GM19025 (cell line): ENCODE results near the gene PLB1.

Experiments used
- ATAC-seq: cut with Tn5 transposase; IDR thresholded peaks from one replicate; pipeline ENCODE4 v1.9.1; 2021; ENCODE audit warnings: mild to moderate bottlenecking, low read depth, moderate library complexity; ENCODE audit not compliant: unreplicated experiment

The PLB1 gene

GRCh38 chr2:28621172-28622100 is 125.6 kb downstream of the PLB1 start:
- ATAC-seq = no peak

DNA sequence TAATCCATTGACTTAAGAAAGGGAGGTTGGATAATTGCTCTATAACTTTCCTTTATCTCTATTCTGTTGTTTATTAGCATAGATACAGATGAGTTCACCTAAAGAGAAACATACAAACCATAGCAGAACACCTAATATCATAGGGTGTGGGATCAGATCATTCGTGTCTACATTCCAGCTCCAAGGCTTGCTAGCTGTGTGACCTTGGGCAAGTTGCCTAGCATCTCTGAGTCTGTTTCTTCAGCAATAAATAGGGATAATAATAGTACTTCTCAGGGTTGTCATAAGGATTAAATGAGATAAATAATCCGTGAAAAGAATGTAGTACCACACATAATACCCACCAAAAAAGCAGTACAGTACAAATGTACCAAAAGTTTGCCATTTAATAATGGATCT is 126.2 kb downstream of the PLB1 start:
- no peak for ATAC-seq

DNA sequence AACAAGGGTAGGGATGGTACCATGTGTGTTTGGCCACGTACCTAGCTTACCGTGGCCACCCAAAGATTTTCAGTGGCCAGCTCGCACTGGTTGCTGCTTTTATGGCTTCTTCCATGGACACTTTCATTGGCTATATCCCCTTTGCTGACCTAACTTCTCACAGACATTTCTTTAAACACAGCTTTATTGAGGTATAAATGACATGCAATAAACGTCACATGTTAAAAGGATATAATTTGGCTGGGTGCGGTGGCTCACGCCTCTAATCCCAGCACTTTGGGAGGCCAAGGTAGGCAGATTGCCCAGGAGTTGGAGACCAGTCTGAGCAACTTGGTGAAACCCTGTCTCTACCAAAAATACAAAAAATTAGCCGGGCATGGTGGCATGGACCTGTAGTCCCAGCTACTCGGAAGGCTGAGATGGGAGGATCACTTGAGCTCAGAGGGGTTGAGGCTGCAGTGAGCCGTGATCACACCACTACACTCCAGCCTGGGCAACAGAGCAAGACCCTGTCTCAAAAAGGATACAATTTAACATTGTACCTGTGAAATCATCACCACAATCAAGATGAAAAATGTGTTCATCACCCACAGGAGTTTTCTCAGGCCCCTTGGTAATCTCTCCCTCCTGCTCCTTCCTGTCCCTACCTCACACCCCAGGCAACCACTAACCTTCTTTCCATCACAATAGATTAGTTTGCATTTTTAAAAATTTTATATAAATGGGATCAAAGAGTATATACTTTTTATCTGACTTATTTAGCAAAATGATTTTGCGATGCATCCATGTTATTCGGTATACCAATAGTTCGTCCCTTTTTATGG is 127.9 kb downstream of the PLB1 start:
- no peak for ATAC-seq

DNA sequence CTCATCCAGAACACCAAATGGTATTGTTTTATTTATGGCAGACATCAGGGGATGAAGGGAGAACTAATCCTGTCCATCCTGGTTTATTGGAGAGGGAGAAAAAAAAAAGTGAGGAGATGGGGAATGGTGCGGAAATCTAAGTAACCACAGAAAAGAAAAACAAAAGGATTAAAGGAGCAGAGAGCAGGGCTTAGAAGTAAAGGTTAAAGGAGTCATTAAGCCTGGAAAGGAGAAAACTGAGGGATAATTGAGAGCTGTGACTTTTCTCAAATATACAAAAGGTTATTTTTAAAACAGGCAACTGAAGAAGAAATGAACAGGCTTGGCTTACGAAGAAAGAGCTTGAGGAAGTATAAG is 128.6 kb downstream of the PLB1 start:
- no peak for ATAC-seq

- no peak for ATAC-seq
Measured at GRCh38 chr2:28624793-28625701, 129.2 kb downstream of the PLB1 start.

GRCh38 chr2:28626376-28626775 is 130.5 kb downstream of the PLB1 start:
- no peak for ATAC-seq

- ATAC-seq = no peak
Measured at GRCh38 chr2:28626891-28627421, 131.1 kb downstream of the PLB1 start.

- no peak for ATAC-seq
Measured at GRCh38 chr2:28627722-28628480, 132.0 kb downstream of the PLB1 start.

DNA sequence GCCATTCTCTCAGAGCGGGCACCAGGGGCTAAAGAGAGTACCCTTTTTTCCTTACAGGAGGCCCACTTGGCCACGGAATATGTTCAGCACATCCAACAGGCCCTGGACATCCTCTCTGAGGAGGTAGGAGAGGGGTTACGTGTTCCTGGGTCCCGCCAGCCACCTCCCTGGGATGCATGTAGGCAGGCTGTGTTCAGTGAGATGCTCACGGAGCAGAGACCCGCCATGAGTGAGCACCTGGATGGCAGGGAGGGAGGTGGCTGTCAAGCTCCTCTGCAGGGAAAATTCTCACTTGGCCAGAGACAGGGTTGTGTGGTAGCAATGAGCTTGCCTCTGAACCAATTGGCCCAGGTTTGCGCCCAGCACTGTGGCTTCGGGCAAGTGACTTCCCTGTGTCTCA is 132.6 kb downstream of the PLB1 start:
- no peak for ATAC-seq

DNA sequence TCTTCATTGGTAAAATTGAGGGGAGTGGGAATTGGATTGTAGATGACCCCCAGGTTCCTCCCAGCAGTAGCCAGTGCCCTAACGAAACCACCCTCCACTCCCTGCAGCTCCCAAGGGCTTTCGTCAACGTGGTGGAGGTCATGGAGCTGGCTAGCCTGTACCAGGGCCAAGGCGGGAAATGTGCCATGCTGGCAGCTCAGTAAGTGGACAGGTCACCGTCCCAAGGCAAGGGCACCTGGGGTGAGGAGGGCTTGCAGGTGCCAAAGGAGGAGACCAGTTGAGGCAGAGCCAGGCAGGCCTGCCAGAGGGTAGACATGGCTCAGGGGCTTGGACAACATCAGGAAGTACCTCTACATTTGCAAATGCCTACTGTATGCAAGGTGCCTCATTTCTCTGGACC is 133.1 kb downstream of the PLB1 start:
- no peak for ATAC-seq

DNA sequence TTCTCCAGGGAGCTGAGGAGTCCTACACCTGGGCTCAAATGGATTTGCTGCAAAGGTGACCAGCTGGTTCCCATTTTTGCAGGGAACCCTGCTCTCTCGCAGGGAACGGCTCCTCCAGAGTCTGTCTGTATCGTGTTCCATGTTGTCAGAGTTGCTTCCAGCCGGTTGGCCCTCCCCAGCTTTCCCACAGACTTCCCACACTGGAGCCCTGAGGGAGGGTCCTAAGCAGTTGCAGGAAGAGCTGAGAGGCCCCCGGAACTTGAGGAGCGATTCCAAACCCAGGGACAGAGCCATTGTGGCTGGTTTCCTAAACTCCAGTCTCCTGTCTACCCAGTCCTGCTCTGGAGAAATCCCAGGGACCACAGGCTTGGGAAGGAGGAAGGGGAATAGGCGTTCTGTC is 134.1 kb downstream of the PLB1 start:
- no peak for ATAC-seq

- ATAC-seq = no peak
Measured at GRCh38 chr2:28630341-28630740, 134.5 kb downstream of the PLB1 start.

GRCh38 chr2:28631514-28632206 is 135.8 kb downstream of the PLB1 start:
- no peak for ATAC-seq

GRCh38 chr2:28632791-28633190 is 136.9 kb downstream of the PLB1 start:
- no peak for ATAC-seq

- no peak for ATAC-seq
Measured at GRCh38 chr2:28633204-28633603, 137.3 kb downstream of the PLB1 start.

- ATAC-seq = no peak
Measured at GRCh38 chr2:28633746-28634145, 137.9 kb downstream of the PLB1 start.

DNA sequence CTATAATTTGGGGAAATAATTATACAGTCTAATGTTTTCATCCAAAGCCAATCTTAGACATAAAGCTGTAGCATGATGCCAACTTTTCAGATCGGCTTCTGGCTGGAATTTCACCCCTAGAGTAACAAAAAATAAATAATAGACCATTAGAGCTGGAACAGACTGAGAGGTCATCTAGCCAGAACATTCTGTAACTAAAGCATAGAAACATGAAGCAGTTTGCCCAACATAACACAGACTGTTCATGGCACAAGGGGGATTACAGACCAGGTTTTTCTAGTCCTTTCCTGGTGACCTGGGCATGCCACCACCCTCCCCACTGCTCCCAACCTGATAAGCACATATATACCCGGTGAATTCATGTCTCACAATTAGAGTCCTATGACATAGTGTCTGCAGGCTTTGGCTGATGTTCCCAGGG is 139.3 kb downstream of the PLB1 start:
- ATAC-seq = no peak

DNA sequence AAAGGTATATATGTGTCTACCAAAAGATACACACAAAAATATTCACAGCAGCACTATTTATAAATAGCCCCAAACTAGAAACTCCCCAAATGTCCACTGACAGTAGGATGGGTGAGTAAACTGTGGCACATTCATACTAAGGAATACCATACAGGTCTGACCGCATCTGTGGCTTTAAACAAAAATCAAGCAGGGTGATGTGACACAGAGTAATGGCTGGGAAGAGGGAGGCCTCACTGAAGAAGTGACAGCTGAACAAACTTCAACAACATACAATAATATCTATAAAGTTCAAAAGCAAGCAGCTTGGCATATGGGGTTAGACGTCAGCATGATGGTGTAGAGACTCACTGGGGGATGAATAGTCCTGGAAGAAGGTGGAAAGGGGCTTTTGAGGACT is 140.6 kb downstream of the PLB1 start:
- no peak for ATAC-seq
